Brain pericyte (primary cell): Measurements from ENCODE around the gene GRIK4.

Source experiments
- DNase-seq: peaks from one replicate; pipeline ENCODE4 v3.0.0-alpha.2; 2012; ENCODE audit warnings: low read depth, low spot score

GRIK4 gene

DNA sequence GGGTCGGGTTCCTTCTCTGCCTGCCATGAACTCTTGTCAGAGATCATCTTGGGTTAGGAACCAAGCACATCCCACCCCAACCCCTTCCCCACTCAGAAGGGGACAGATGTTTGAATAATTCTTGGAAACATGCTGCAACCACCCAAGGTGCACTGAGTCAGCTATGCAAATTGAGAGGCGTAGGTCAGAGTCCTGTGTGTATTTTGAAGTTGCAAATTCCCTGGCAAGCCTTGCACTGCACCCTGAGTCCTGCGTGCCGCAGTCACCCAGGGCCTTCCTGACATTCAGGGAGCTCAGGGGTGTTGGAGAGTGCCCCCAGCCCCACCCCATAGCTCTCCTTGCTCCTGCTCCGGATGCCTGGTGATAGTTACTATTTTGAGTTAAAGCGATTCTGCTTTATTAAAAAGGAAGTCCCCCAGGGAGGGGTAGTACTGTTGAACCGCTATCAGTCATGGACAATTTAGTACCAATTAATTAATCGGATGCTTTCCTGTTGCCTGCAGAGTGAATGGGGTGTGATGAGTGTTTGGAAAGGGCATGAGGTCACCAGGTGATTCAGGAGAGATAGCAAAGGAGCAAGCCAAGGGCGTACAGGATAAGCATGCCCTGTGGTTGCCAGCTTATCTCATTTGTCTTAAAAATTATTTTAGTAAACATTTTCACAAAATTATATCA lies 123.7 kb downstream of the GRIK4 start:
- DNase-seq: no peak

DNA sequence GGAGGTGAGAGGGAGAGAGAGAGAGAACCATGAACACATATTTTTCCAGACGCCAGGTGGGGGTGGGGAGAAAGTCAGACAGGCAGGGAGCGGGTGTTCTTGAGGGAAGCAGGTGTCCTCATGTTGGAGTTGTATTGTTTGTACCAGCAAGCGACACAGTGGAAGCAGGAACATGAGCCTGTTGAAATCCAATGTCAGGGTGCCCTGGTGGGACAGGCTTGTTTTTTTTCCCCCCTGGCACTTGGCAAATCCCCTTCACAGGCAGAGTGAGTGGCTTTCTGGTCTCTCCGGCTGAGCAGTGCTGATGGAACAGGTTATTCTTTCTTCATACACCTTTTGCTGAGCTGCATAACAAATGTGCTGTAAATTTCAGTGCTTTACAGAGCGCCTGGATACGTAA lies 125.6 kb downstream of the GRIK4 start:
- no peak for DNase-seq

DNA sequence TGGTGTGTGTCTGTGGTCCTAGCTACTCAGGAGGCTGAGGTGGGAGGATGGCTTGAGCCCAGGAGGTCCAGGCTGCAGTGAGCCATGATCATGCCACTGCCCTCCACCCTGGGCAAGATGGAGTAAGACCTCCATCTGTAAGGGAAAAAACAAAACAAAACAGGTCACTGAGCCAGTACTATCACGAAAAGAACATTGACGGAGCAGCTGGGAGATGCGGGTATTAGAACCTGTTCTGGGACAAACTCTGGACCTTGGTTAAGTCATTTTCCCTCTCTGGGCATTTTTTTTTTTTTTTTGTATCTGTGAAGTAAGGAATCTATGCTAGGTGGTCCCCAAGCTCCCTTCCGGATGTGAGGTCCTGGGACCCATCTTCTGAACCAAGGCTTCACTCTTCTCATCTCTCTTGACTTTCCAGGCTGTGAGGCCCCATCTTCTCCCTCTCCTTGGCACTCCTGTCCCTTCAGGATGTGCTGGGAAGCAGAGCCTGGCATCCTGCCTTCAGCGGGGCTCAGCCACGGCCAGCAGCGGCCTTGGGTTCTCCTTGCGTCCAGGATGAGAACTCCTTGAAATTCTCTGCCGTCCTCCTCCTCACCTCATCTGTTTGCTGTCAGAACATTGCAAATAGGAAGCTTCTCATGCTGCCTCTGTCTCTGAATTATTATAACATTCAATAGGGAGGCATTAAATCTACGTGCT lies 130.8 kb downstream of the GRIK4 start:
- no peak for DNase-seq

DNA sequence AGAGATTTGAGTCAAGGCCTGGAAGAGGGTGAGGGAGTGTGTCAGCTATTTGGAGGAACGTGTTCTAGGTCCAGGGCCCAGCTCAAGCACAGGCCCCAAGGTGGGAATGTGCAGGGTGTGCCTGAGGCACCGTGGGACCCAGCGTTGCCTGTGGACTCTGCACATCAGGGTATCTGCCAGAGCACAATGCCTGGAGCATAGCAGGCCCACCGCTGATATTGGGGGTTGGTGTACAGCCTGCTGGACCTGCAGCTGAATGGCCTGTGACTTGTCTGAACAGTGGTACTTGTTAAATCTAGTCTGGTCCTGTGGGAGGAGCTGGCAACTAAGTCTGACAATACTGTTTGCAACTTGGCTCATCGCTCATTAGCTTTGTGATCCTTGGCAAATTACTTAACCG lies 131.7 kb downstream of the GRIK4 start:
- DNase-seq: no peak

DNA sequence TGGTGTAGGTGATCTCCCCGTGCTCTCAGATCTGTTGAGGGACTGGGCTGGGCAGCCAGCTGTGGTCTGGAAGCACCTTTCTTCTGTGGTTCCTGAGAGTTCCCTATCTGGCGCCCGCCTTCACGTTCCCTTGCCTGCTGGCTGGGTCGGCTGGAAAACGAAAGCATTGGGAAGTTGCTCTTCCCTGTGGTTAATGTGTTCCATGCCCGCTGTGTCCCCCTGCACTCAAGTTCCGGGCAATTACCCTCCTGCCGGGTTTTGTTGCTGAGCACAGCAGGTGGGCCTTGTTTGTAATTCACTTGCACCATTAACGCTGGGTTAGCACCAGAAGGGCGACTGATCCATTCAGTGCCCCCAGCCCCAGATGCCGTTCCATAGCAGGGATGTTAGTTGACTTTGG lies 134.1 kb downstream of the GRIK4 start:
- DNase-seq: no peak

DNA sequence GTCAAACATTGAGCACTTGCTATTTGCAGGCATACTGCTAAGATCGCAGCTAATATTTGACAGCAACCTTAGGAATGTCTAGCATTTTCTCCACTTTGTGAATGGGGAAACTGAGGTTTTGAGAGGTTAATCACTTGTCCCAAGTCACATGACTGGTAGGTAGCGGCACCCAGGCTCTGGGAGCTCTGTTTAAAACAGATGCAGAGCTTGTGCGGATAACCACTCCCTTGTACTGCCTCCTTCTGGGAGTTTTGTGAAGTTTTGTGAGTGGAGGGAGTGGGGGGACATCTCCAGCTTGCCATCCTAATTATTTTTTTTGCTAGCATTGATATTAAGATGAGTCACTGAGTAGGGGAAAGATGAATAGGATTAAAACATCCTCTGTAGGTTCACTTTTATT lies 134.7 kb downstream of the GRIK4 start:
- no peak for DNase-seq

DNA sequence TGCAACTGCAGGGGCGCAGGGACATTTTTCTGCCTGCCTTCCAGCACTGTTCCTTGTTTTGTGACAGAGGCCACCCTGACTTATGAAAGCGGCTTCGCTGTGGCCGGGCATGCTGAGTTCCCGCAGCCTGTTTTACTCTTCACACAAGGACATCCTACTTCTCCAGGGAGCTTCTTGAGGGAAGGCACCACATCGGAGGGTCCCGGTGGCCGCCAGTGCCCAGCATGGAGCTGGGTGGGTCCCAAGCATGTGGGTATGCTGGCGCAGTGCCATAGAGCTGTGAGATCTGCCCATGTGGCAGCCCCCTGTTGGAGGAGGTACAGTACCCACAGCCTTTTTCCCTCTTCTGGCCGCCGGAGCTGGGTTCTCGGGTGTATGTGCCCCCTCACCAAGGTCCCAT lies 136.1 kb downstream of the GRIK4 start:
- no peak for DNase-seq

DNA sequence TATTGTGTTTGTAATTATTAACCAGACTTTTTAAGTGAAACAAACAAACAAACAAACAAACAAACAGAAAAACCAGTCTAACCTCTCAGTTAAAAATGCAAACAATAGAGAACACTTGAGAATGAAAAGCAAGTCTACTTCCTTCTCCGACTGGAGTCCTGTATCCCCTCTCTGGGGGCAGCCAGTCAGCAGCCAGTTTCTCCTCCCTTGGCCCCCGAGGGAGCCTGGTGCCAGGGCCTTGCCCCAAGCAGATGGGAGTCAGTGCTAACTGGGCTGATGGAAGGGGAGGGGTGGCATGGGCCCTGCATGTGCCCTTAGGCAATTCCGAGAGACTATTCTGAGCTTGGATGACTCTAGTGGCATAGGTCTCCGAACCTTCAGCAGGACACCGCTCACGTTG lies 137.2 kb downstream of the GRIK4 start:
- DNase-seq: no peak

DNA sequence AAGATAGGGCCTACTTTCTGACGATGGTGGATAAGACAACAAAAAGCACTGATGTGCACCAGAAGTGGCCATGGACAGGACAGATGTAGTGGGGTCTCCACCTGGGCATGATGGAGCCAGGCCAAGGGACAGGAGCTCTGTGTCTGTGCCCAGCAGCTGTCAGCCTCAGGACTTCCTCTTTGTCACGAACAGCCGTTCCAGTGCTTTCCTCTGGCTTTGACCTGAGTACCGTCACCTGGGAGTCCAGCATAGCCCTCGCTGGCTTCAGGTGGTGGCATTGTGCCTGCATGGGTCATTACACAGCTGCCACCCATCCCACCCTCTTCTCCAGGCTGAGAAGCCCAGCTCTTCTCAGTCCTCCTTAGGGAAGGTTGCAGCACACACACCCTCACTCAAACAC lies 137.8 kb downstream of the GRIK4 start:
- no peak for DNase-seq

DNA sequence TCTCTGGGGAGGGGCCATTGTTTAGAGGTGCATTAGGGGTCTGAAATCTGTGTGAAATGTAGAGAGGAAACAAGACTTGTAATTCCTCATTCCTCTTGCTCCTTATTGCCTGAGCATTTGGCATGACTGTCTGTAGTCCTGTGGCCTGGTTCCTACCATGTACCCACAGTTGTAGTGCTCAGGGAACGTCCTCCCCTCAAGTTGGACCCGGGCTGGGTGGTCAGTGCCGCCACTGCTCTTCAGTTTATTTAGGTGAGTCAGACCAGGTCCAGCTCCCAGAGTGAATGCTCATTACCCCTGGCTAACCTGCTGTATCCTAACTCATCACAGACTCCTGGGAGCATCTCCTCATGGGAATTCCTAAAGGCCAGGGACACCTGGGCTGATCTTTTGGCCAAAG lies 139.8 kb downstream of the GRIK4 start:
- DNase-seq: no peak

DNA sequence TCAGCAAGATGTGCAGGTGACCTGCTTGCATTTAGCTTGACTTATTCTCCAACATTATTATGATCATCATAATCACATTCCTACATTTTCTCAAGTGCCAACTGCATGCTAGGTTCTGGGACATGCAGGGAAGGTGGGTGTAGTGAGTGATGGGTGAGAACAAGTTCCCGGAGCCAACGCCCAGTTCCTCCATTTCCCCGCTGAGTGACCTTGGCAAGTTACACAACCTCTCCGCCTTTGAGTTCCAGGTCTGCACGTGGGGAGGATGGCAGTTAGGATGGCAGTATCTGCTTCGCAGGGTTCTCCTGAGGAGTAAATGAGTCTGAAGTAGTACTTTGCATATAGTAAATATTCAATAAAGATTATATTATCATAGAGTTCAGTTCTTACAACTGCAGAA lies 140.3 kb downstream of the GRIK4 start:
- no peak for DNase-seq

DNA sequence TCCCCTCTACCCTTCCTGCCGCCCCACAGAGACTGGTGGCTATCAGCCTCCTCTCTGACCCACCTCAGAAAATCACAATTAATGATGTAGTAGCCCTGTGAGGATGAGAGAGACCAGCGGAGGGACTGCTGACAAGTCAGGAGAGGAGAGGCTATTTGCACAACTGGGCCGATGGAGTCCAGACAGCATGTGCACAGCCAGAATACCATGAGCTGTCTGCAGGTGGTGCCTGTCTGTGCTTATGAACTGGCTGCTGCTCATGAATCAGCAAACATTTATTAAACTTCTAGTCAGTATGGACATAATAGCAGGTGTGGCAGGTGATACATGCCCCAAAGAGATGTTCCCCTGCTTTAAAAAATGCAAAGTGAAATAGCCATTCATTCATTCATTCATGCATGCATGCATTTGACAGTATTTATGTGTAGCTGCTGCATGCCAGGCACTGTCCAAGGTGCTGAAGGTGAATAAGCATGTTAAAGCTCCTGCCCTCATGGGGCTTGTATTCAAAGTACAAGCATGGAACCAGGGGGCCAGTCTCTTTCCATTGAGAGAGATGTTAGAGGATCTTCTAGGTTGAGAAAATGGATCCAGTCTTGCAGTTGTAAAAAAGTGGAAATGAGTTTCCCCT lies 141.3 kb downstream of the GRIK4 start:
- no peak for DNase-seq

DNA sequence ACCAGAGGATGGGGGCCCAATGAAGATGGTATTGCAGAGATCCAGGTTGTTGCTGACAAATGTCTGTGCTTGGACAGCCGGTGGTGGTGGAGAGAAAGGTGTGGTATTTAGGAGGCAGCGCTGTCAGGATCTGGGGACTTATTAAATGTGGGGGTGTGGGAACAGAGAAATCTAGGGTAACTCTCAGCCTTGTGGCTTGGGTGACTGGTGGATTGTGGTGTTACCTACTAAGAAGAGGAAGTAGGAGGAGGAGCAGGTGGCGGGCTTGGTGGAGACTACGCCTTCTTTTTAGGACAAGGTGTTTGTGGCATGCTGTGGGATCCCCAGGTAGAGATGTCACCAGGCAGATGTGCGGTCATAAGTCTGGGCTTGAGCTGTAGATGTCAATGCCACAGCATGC lies 144.0 kb downstream of the GRIK4 start:
- DNase-seq: no peak

DNA sequence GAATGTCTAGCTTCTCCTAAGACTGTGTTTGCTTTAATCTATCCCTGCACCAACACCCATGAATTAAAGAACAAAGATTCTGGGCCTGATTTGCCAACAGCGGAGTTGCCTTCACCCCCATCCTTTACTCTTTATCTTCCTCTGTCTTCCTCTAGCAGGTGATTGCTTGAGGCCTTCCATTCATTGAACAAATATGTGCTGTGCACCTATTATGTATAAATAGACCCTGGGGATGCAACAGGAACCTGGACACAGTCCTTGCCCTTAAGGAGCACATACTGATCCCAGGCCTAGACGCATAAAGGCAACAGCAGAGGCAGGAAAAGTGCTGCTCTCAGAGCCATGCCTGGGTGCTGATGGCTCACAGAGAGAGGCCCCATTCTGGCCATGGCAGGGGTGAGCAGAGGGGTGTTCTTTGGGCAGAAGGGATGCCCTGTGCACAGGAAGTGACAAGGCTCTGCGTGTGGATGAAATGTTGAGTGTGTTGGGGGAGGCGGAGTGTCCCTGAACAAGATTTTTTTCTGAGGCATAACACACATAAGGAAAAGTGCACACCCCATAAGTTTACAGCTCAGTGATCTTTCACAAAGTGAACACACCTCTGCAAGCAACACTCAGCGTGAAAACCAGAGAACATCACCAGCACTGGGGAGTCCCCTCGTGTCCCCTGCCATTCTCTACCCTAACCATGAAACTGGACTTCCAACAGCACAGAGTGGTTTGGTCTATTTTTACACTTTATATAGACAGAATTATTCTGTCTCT lies 145.9 kb downstream of the GRIK4 start:
- DNase-seq: no peak

DNA sequence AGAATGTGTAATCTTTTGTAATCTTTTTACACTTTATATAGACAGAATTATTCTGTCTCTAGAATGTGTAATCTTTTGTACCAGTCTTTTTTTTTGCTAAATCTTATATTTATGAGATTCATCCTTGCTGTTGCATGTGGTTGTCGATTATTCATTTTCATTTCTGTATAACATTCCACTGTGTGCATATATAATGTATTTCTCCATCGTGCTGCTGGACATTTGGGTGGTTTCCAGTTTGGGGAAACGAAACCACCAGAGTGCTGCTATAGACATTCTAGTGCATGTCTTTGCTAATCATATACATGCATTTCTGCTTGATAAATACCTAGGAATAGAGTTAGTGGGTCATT lies 146.5 kb downstream of the GRIK4 start:
- DNase-seq: no peak

DNA sequence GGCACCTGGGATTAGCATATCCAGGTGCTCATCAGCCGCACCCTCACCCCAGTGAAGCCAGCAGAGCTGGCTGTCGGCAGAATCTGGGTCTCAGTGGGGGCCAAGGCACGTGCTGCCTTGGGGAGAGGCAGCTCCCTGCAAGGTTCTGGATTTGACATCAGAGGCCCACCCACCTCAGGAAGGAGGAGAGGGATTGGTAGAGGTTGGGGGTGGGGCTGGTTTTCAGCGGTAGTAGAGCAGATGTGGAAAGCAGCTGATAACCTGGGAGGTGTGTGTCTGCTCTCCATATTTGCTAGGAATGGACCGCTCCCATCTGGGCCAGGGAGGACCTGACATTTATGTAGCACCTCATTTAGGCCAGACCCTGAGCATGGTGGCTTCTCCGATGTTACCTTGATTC lies 147.5 kb downstream of the GRIK4 start:
- DNase-seq: no peak

DNA sequence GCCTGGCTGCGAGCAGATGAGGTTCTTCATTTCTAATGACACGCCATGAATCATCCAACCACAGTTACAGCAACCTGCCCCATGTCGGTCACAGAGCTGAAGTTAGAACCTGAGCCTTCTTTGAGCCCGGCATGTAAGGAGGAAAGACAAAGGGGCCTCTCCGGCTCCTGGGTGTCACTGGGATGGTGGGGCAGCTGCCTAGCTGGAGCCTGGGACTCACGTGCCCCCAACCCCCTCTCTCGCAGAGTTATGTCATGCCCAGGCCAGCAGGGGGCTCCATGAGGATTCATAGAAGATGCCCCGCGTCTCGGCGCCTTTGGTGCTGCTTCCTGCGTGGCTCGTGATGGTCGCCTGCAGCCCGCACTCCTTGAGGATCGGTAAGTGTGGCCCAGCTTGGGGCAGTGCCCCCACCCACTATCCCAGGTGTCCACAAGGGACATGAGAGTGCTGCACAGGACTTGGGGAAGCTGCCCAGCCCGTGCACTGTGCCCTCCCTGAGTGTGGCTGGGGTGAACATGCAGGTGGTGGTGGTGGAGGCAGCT lies 148.5 kb downstream of the GRIK4 start:
- DNase-seq: no peak

DNA sequence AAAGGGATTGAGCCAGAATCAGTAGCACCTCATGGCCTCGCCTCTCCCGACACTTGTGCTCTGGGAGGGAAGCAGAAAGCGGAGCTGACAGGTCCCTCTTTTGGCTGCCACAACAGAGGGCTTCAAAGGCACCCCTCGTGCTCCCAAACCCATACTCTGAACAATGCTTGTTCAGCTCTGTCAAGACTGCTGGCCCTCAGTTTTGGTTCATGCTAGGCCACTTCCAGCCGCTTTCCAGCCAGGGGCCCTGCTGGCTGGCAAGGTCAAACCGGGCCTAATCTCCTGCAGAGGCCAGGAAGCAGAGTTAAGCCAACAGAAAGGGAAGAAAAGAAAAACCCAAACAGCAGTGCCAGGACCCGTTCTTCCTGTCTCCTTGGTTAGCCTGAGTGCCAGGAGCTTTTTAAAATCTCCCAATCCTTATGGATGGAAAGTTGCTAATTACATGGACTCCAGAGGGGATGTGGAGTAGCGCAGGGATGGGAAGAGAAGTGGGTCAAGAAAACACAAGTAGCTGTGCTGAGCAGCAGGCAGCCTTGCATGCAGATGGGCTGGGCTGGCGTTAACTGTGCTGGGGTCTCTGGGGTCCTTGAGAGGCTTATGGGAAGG lies 150.6 kb downstream of the GRIK4 start:
- no peak for DNase-seq

DNA sequence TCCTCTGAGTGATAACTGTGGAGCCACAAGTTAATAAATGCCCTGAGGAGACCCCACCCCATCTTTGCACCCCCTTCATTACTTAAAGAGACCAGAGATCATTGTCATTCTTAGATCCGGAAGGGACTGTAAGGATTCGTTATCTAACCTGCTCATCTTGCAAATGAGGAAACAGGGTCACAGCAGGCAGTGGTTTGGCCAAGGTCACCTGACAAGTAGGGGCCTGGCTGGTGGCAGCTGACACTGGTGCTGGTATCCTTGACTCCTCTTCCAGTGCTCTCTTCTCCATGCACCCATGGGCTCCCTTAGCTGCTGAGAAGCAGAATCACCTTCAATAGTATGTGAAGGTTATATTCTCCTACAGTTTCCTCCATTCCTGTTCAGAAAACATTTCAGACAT lies 151.6 kb downstream of the GRIK4 start:
- DNase-seq: no peak

DNA sequence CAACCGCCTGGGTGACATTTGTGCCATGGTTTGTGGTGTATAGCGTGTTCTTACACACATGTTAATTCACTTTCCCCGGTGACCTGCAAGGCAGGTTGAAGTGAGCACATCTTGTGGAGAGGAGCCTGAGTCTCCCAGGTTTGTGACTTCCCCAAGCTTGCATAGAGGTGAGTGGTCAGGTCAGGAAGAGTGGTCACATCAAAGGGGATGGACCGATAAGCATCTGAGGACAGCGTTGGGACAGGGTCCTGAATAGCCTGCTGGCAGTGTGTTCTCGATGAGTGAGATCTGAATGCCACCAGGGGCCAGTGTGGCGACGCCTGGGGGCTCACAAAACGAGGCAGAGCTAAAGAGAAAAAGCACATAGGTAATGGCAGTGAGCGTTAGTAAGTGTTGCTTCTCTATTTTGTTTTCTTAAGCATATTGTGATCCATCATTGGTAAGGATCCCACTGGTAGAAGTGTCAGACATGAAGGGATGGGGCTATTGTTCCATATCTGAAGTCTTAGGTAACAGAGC lies 154.6 kb downstream of the GRIK4 start:
- DNase-seq: no peak

DNA sequence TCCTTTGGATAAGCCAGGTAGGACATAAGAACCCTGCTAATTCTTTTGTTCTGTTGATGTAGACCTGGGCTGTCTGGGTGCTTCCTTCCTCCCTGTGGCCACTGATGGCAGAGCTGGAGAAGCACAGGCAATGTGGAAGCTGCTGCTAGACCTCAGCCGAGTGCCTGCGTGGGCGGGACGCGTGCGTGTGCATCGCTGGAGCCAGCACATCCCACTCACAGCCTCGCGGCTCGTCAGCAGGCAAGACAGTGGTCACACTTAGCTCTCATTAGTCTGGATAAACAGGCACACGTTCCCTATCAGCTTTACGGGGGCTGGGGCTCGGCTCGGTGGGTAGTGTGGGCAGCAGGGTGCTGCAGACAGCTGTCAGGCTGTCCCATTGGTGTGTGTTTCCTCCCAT lies 155.7 kb downstream of the GRIK4 start:
- no peak for DNase-seq

DNA sequence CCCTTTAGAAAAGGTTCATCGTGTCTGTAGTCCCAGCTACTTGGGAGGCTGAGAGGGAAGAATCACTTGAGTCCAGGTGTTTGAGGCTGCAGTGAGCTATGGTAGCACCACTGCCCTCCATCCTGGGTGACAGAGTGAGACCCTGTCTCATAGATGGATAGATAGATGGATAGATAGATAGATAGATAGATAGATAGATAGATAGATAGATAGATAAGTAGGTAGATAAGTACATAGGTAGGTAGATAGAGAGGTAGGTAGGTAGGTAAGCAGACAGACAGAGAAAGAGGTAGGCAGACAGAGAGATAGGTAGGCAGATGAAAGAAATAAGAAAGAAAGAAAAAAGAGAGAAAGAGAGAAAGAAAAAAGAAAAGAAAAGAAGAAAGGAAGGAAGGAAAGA lies 156.4 kb downstream of the GRIK4 start:
- DNase-seq: no peak
